HepG2 (cell line): ENCODE measurements around the gene FNDC3A. TPM values are rescaled to one million over a fixed set of nuclear protein-coding genes. Genes with fewer than 3 reads are reported as not detected.

ENCODE experiments used
- GATAD2A ChIP-seq: IDR thresholded peaks from 2 replicates; pipeline ENCODE4 v1.6.1; 2016
- HNRNPLL ChIP-seq: fragments of 200-400 bp; formaldehyde crosslinking; IDR thresholded peaks from 2 replicates; pipeline ENCODE4 v1.6.1; 2017; ENCODE audit warnings: mild to moderate bottlenecking, low read depth, low read length; ENCODE audit not compliant: poor library complexity, severe bottlenecking
- MXI1 ChIP-seq: IDR thresholded peaks from 3 replicates; pipeline ENCODE4 v1.6.1; 2012; ENCODE audit warnings: low read depth, low read length, inconsistent platforms, borderline replicate concordance
- NCOA2 ChIP-seq: sonication (generic); formaldehyde crosslinking; IDR thresholded peaks from 2 replicates; pipeline ENCODE4 v1.8.0; 2022; ENCODE audit warnings: inconsistent platforms
- PHF5A ChIP-seq: IDR thresholded peaks from one replicate; pipeline ENCODE4 v1.6.1; 2018; ENCODE audit warnings: low read depth, missing genetic modification reagents; ENCODE audit not compliant: unreplicated experiment
- POLR2G ChIP-seq: fragments of 200-400 bp; formaldehyde crosslinking; IDR thresholded peaks from 2 replicates; pipeline ENCODE4 v1.6.1; 2018; ENCODE audit warnings: mild to moderate bottlenecking, low read depth, low read length, moderate library complexity
- TBX3 ChIP-seq: fragments of 450-650 bp; IDR thresholded peaks from 2 replicates; pipeline ENCODE4 v1.6.1; 2017; ENCODE audit warnings: antibody characterized with exemption, mild to moderate bottlenecking, inconsistent platforms, borderline replicate concordance
- TOE1 ChIP-seq: sonication (generic); formaldehyde crosslinking; IDR thresholded peaks from 2 replicates; pipeline ENCODE4 v1.4.0; 2020; ENCODE audit warnings: mild to moderate bottlenecking, missing genetic modification reagents
- ZBTB1 ChIP-seq: sonication (generic); formaldehyde crosslinking; IDR thresholded peaks from 2 replicates; pipeline ENCODE4 v1.4.0; 2020; ENCODE audit warnings: missing genetic modification reagents, borderline replicate concordance
- ZKSCAN1 ChIP-seq: fragments of 150-350 bp; IDR thresholded peaks from 2 replicates; pipeline ENCODE4 v1.6.1; 2014; ENCODE audit warnings: low read length
- ZKSCAN8 ChIP-seq: IDR thresholded peaks from 2 replicates; pipeline ENCODE4 v1.6.1; 2016; ENCODE audit warnings: borderline replicate concordance, missing genetic modification reagents, missing compliant biosample characterization
- ZNF136 ChIP-seq: sonication (generic); formaldehyde crosslinking; IDR thresholded peaks from 2 replicates; pipeline ENCODE4 v1.8.1; 2022; ENCODE audit warnings: low read depth, mild to moderate bottlenecking, moderate library complexity, missing genetic modification reagents
- ZNF552 ChIP-seq: sonication (generic); formaldehyde crosslinking; IDR thresholded peaks from 2 replicates; pipeline ENCODE4 v1.9.0; 2022; ENCODE audit warnings: missing genetic modification reagents, mild to moderate bottlenecking, borderline replicate concordance
- ZNF607 ChIP-seq: sonication (generic); formaldehyde crosslinking; IDR thresholded peaks from 2 replicates; pipeline ENCODE4 v1.5.1; 2020; ENCODE audit warnings: missing genetic modification reagents, mild to moderate bottlenecking, borderline replicate concordance
- ZNF652 ChIP-seq: IDR thresholded peaks from 2 replicates; pipeline ENCODE4 v1.6.1; 2016; ENCODE audit warnings: low read depth, borderline replicate concordance
- ZNF773 ChIP-seq: sonication (generic); formaldehyde crosslinking; IDR thresholded peaks from 2 replicates; pipeline ENCODE4 v1.4.0; 2020; ENCODE audit warnings: missing genetic modification reagents, borderline replicate concordance
- polyA plus RNA-seq, 8 experiments: library from polyadenylated mRNA; depleted of rRNA in 3 of 8; stranded (reverse) in 7 of 8; unstranded in 1 of 8; fragments of >200 nt; fragmentation: Illumina TruSeq in 4 of 8; extraction: Trizol in 4 of 8; gene quantifications; 2 replicates each; pipeline versions ENCODE4 v1.2.1 to v1.2.3, GENCODE V29; 2011 to 2016; ENCODE audit warnings: low read depth in 4 of 8, missing spikeins in 1 of 8, mixed read lengths in 1 of 8; ENCODE audit not compliant: insufficient read depth in 1 of 8
- total RNA-seq, 5 experiments: library from RNA; depleted of rRNA; stranded (reverse); fragments of >200 nt; fragmentation: Illumina TruSeq; extraction: Trizol; gene quantifications; 2 replicates each; pipeline ENCODE4 v1.2.3, GENCODE V29; 2016; ENCODE audit warnings: low read depth in 1 of 5
- TF ChIP-seq, protein P1 (sequence below): sonication (generic); formaldehyde crosslinking; IDR thresholded peaks from 2 replicates; pipeline ENCODE4 v1.4.0; 2020; ENCODE audit warnings: missing genetic modification reagents
- TF ChIP-seq, protein P2 (sequence below), 2 experiments: IDR thresholded peaks; 2 replicates each; pipeline ENCODE4 v1.6.1; 2011 to 2012; ENCODE audit warnings: low read length in 2 of 2, borderline replicate concordance in 1 of 2, low read depth in 1 of 2, mild to moderate bottlenecking in 1 of 2, moderate library complexity in 1 of 2
- TF ChIP-seq, protein P3 (sequence below): sonication (generic); formaldehyde crosslinking; IDR thresholded peaks from 2 replicates; pipeline ENCODE4 v1.5.1; 2020; ENCODE audit warnings: mild to moderate bottlenecking, missing genetic modification reagents, moderate library complexity
- TF ChIP-seq, protein P4 (sequence below): sonication (generic); formaldehyde crosslinking; IDR thresholded peaks from 2 replicates; pipeline ENCODE4 v1.5.0; 2020; ENCODE audit warnings: mild to moderate bottlenecking, missing genetic modification reagents

Gene FNDC3A
- total and polyA plus RNA-seq, 2 of the 13 experiments (the other 11 are each of a cell fraction or from before 2014, with no cell fraction given): 36.7 to 39.3 TPM

DNA sequence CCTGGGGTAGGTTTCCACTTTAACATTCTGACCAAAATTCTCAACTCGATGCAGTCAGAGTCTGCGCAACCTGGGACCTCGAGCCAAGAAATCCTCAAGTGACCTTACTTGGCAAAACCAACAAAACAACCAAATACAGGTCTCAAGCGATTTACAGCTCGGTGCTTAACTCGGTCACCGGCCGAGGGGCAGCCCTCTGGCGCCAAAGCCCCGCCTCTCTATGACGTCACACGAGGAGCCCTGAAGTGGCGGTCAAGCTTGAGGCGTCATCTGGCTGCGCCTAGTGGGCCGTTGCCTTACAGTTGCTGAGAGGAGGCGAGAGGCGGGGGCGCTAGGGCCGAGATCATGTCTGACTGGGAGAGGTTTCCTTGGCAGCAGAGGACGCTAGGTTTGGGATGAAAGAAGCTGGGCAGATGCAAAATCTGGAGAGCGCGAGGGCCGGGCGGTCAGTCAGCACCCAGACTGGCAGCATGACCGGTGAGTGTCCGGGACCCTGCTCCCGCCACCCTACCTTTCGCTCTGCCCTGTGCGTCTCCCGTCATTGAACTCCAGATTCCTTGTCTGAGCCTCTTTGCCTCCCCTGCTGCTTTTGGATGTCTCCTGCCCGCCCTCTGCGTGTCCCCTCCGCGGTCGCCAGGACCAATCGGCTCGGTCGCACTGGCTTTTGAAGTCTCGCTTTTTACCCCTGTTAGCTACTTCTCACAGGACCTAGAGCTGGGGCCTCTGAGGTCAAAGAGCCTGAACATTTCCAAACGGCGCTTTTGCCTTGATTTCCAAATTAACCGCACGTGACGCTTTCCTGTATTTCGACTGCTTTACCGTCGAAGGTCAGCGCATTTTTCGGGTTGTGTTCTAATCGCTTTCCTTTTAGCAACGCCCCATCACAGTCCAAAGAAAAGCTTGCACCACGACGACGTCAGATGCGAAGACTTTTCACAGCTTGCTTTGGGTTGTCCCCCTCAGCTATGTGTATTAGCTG, 272.2 kb downstream of the FNDC3A start, which contains the start of gene CDADC1 (continued):
- TF ChIP-seq ZNF136 (CRISPR knock-in tag): no peak
- no peak for TF ChIP-seq TBX3
- peak; percentile 42 for TF ChIP-seq HNRNPLL
- no peak for TF ChIP-seq ZKSCAN8 (CRISPR knock-in tag)
- TF ChIP-seq, protein P1, sequence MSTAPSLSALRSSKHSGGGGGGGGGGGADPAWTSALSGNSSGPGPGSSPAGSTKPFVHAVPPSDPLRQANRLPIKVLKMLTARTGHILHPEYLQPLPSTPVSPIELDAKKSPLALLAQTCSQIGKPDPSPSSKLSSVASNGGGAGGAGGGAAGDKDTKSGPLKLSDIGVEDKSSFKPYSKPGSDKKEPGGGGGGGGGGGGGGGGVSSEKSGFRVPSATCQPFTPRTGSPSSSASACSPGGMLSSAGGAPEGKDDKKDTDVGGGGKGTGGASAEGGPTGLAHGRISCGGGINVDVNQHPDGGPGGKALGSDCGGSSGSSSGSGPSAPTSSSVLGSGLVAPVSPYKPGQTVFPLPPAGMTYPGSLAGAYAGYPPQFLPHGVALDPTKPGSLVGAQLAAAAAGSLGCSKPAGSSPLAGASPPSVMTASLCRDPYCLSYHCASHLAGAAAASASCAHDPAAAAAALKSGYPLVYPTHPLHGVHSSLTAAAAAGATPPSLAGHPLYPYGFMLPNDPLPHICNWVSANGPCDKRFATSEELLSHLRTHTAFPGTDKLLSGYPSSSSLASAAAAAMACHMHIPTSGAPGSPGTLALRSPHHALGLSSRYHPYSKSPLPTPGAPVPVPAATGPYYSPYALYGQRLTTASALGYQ: no peak
- TF ChIP-seq ZNF552 (CRISPR knock-in tag): no peak
- TF ChIP-seq POLR2G: peak; percentile 87
- TF ChIP-seq, protein P2, sequence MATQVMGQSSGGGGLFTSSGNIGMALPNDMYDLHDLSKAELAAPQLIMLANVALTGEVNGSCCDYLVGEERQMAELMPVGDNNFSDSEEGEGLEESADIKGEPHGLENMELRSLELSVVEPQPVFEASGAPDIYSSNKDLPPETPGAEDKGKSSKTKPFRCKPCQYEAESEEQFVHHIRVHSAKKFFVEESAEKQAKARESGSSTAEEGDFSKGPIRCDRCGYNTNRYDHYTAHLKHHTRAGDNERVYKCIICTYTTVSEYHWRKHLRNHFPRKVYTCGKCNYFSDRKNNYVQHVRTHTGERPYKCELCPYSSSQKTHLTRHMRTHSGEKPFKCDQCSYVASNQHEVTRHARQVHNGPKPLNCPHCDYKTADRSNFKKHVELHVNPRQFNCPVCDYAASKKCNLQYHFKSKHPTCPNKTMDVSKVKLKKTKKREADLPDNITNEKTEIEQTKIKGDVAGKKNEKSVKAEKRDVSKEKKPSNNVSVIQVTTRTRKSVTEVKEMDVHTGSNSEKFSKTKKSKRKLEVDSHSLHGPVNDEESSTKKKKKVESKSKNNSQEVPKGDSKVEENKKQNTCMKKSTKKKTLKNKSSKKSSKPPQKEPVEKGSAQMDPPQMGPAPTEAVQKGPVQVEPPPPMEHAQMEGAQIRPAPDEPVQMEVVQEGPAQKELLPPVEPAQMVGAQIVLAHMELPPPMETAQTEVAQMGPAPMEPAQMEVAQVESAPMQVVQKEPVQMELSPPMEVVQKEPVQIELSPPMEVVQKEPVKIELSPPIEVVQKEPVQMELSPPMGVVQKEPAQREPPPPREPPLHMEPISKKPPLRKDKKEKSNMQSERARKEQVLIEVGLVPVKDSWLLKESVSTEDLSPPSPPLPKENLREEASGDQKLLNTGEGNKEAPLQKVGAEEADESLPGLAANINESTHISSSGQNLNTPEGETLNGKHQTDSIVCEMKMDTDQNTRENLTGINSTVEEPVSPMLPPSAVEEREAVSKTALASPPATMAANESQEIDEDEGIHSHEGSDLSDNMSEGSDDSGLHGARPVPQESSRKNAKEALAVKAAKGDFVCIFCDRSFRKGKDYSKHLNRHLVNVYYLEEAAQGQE (IDR thresholded peaks at IDR 0.05; ENCODE audit: borderline replicate concordance in 1 of 2, low read depth in 1 of 2, low read length in 2 of 2): 0 out of 4 replicates have a peak, but pooled peaks of 1 of the 2 experiments have one; percentile 9
- TF ChIP-seq NCOA2: no peak
- peak; percentile 71; the same call in 1 of the 3 replicates for TF ChIP-seq MXI1
- TF ChIP-seq ZNF607 (CRISPR knock-in tag): peak; percentile 90; the same call in 1 of the 2 replicates
- no peak for TF ChIP-seq ZBTB1
- TF ChIP-seq PHF5A (CRISPR knock-in tag): no peak
- no peak for TF ChIP-seq TOE1 (CRISPR knock-in tag)
- TF ChIP-seq, protein P3, sequence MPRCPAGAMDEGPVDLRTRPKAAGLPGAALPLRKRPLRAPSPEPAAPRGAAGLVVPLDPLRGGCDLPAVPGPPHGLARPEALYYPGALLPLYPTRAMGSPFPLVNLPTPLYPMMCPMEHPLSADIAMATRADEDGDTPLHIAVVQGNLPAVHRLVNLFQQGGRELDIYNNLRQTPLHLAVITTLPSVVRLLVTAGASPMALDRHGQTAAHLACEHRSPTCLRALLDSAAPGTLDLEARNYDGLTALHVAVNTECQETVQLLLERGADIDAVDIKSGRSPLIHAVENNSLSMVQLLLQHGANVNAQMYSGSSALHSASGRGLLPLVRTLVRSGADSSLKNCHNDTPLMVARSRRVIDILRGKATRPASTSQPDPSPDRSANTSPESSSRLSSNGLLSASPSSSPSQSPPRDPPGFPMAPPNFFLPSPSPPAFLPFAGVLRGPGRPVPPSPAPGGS (CRISPR knock-in tag): no peak; the same call in 1 of the 2 replicates
- TF ChIP-seq, protein P4, sequence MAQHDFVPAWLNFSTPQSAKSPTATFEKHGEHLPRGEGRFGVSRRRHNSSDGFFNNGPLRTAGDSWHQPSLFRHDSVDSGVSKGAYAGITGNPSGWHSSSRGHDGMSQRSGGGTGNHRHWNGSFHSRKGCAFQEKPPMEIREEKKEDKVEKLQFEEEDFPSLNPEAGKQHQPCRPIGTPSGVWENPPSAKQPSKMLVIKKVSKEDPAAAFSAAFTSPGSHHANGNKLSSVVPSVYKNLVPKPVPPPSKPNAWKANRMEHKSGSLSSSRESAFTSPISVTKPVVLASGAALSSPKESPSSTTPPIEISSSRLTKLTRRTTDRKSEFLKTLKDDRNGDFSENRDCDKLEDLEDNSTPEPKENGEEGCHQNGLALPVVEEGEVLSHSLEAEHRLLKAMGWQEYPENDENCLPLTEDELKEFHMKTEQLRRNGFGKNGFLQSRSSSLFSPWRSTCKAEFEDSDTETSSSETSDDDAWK (CRISPR knock-in tag): no peak
- TF ChIP-seq ZNF773: no peak
- no peak for TF ChIP-seq ZKSCAN1
- peak; percentile 57; the same call in 1 of the 2 replicates for TF ChIP-seq GATAD2A (CRISPR knock-in tag)
- TF ChIP-seq ZNF652 (CRISPR knock-in tag): no peak; the same call in 1 of the 2 replicates
